ENCODE data around the gene ZNF350.

- TF ChIP-seq CTCF (IDR thresholded peaks at IDR 0.05; ENCODE audit: low read depth, low read length) (no peak), EZH2phosphoT487 (IDR thresholded peaks at IDR 0.05; ENCODE audit: low read depth) (no peak)
These were observed 26.8 kb downstream of the ZNF350 start for GRCh38 chr19:51959791-51960190.
